Measurements from ENCODE around the gene DLST. TPM values are rescaled to one million over a fixed set of nuclear protein-coding genes. Genes with fewer than 3 reads are reported as not detected.
A peak's percentile ranks its signal among the peaks of the same experiment; 100 is the strongest.

Gene DLST
- total RNA-seq, 1 experiment from 2014 or later, result 145 TPM

- intact Hi-C loops (cut with micrococcal nuclease; ENCODE audit: unreplicated experiment), result no loop called here
- Histone ChIP-seq H3K9me3 (ENCODE audit: low read depth, low read length, poor library complexity, severe bottlenecking) (no peaks in the 10 kb centered on the region), H3K27ac (ENCODE audit: low read depth, low read length, poor library complexity, severe bottlenecking) (peak overlapping the region; percentile 37), H3K27me3 (replicated peaks; ENCODE audit: insufficient read depth, low read depth, low read length, poor library complexity) (no peaks in the 10 kb centered on the region), H3K4me1 (ENCODE audit: insufficient read depth, low read length, poor library complexity, severe bottlenecking) (peaks cover 12% of the 10 kb centered on the region), H3K4me3 (ENCODE audit: low read depth, low read length, poor library complexity, severe bottlenecking) (no peak overlapping the region), H3K36me3 (ENCODE audit: insufficient read depth, low read length, poor library complexity, severe bottlenecking) (no peaks in the 10 kb centered on the region)
- POLR2A ChIA-PET (ENCODE audit: low non-redundant PET), result no interaction called here
- CTCF ChIA-PET, result no interaction called here
- TF ChIP-seq EZH2 (IDR thresholded peaks at IDR 0.05; ENCODE audit: borderline replicate concordance, low read depth, low read length, poor library complexity, severe bottlenecking), result no peak
- TF ChIP-seq, protein P1, sequence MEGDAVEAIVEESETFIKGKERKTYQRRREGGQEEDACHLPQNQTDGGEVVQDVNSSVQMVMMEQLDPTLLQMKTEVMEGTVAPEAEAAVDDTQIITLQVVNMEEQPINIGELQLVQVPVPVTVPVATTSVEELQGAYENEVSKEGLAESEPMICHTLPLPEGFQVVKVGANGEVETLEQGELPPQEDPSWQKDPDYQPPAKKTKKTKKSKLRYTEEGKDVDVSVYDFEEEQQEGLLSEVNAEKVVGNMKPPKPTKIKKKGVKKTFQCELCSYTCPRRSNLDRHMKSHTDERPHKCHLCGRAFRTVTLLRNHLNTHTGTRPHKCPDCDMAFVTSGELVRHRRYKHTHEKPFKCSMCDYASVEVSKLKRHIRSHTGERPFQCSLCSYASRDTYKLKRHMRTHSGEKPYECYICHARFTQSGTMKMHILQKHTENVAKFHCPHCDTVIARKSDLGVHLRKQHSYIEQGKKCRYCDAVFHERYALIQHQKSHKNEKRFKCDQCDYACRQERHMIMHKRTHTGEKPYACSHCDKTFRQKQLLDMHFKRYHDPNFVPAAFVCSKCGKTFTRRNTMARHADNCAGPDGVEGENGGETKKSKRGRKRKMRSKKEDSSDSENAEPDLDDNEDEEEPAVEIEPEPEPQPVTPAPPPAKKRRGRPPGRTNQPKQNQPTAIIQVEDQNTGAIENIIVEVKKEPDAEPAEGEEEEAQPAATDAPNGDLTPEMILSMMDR (conservative IDR thresholded peaks at IDR 0.05; ENCODE audit: low read depth, low read length), result no peak
- no peak for DNase-seq (ENCODE audit: low spot score)
- BruUV-seq (replicated peaks), result no TSS peak
These were observed 60.5 kb downstream of the DLST start for GRCh38 chr14:74942181-74942580.

DNA sequence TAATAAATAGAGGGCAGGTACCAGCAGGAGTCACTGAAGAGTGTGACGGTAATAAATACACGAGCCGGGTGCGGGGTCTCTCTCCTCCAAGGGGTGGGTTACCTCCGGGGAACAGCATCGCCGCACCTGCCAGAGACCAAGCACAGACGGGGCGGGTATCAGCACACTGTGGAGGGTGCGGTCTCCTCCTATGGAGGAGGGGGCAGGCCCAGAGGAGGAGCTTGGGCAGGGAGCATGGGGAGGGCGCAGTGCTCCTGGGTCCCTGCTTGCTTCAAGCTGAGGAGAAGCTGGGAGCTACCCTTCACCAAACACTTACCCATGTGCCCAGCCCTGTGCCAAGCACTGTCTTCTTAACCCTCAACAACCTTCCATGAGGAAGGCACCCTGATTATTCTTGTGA lies 60.9 kb downstream of the DLST start:
- TF ChIP-seq, protein P1 (conservative IDR thresholded peaks at IDR 0.05; ENCODE audit: low read depth, low read length), result no peak
- no peak for TF ChIP-seq EZH2 (IDR thresholded peaks at IDR 0.05; ENCODE audit: borderline replicate concordance, low read depth, low read length, poor library complexity, severe bottlenecking)
- Histone ChIP-seq H3K36me3 (ENCODE audit: insufficient read depth, low read length, poor library complexity, severe bottlenecking) (no peaks in the 10 kb centered on the region), H3K27ac (ENCODE audit: low read depth, low read length, poor library complexity, severe bottlenecking) (peak overlapping the region; percentile 37), H3K27me3 (replicated peaks; ENCODE audit: insufficient read depth, low read depth, low read length, poor library complexity) (no peaks in the 10 kb centered on the region), H3K9me3 (ENCODE audit: low read depth, low read length, poor library complexity, severe bottlenecking) (no peaks in the 10 kb centered on the region), H3K4me3 (ENCODE audit: low read depth, low read length, poor library complexity, severe bottlenecking) (no peak overlapping the region), H3K4me1 (ENCODE audit: insufficient read depth, low read length, poor library complexity, severe bottlenecking) (peaks cover 12% of the 10 kb centered on the region)
- ChIA-PET CTCF (no interaction called here), POLR2A (ENCODE audit: low non-redundant PET) (no interaction called here)
- intact Hi-C loops (cut with micrococcal nuclease; ENCODE audit: unreplicated experiment), result no loop called here
- DNase-seq (ENCODE audit: low spot score), result no peak
- BruUV-seq (replicated peaks), result no TSS peak

GRCh38 chr14:74945261-74945851 lies 63.6 kb downstream of the DLST start:
- Histone ChIP-seq H3K27me3 (replicated peaks; ENCODE audit: insufficient read depth, low read depth, low read length, poor library complexity) (no peaks in the 10 kb centered on the region), H3K36me3 (ENCODE audit: insufficient read depth, low read length, poor library complexity, severe bottlenecking) (no peaks in the 10 kb centered on the region), H3K9me3 (ENCODE audit: low read depth, low read length, poor library complexity, severe bottlenecking) (no peaks in the 10 kb centered on the region), H3K27ac (ENCODE audit: low read depth, low read length, poor library complexity, severe bottlenecking) (no peak overlapping the region), H3K4me1 (ENCODE audit: insufficient read depth, low read length, poor library complexity, severe bottlenecking) (peaks cover 12% of the 10 kb centered on the region), H3K4me3 (ENCODE audit: low read depth, low read length, poor library complexity, severe bottlenecking) (no peak overlapping the region)
- TF ChIP-seq, protein P1 (conservative IDR thresholded peaks at IDR 0.05; ENCODE audit: low read depth, low read length), result peak; percentile 67
- TF ChIP-seq EZH2 (IDR thresholded peaks at IDR 0.05; ENCODE audit: borderline replicate concordance, low read depth, low read length, poor library complexity, severe bottlenecking), result no peak
- no TSS peak for BruUV-seq (replicated peaks)
- ChIA-PET CTCF (interaction anchor here (0.5 to 2.3 kb wide), 11 partner anchors 9 to 541 kb away, joined by 3 to 10 read pairs (median 5); partner anchors contain the start of genes ACYP1, PGF and RPS6KL1), POLR2A (ENCODE audit: low non-redundant PET) (interaction anchor here (0.6 kb wide), 1 partner anchor 20 kb away, joined by 3 read pairs; no protein-coding TSS in a partner anchor)
- intact Hi-C loops (cut with micrococcal nuclease; ENCODE audit: unreplicated experiment), result loop anchor here (5.0 kb wide), 1 partner anchor 352 kb away; no protein-coding TSS in a partner anchor
- peak; percentile 58 for DNase-seq (ENCODE audit: low spot score)

Data from A673 (cell line).